ENCODE results near the gene SRPX. TPM values are rescaled to one million over a fixed set of nuclear protein-coding genes. Genes with fewer than 3 reads are reported as not detected.

The SRPX gene
- total and polyA plus RNA-seq, 2 of the 4 experiments (the other 2 are of a cell fraction), result 35.5 to 81.5 TPM

GRCh38 chrX:38178396-38178795, 42.3 kb downstream of the SRPX start:
- TF ChIP-seq MXI1 (IDR thresholded peaks at IDR 0.05; ENCODE audit: borderline replicate concordance, low read depth, low read length) (no peak), CHD1 (IDR thresholded peaks at IDR 0.05; ENCODE audit: low read depth, low read length) (no peak), POLR2A (IDR thresholded peaks at IDR 0.05; ENCODE audit: low read depth, low read length) (no peak), SMC3 (IDR thresholded peaks at IDR 0.05; ENCODE audit: low read depth, low read length) (no peak), MAZ (IDR thresholded peaks at IDR 0.05; ENCODE audit: borderline replicate concordance, low read depth, low read length) (no peak), FOS (IDR thresholded peaks at IDR 0.05; ENCODE audit: low read depth, low read length) (no peak), CEBPB (IDR thresholded peaks at IDR 0.05; ENCODE audit: low read depth, low read length) (no peak), BHLHE40 (IDR thresholded peaks at IDR 0.05; ENCODE audit: low read depth, low read length) (no peak), NFE2L2 (IDR thresholded peaks at IDR 0.05; ENCODE audit: low read depth, low read length) (no peak), MAFK (IDR thresholded peaks at IDR 0.05; ENCODE audit: low read depth, low read length) (no peak), RAD21 (IDR thresholded peaks at IDR 0.05; ENCODE audit: low read length) (no peak), RCOR1 (IDR thresholded peaks at IDR 0.05; ENCODE audit: insufficient replicate concordance, low read length) (no peak), RFX5 (IDR thresholded peaks at IDR 0.05; ENCODE audit: low read depth, low read length) (no peak), CTCF (conservative IDR thresholded peaks at IDR 0.05; ENCODE audit: low read depth, low read length) (no peak)
- TF ChIP-seq, protein P1, sequence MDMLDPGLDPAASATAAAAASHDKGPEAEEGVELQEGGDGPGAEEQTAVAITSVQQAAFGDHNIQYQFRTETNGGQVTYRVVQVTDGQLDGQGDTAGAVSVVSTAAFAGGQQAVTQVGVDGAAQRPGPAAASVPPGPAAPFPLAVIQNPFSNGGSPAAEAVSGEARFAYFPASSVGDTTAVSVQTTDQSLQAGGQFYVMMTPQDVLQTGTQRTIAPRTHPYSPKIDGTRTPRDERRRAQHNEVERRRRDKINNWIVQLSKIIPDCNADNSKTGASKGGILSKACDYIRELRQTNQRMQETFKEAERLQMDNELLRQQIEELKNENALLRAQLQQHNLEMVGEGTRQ (IDR thresholded peaks at IDR 0.05; ENCODE audit: low read depth, low read length), result no peak
- TF ChIP-seq, protein P2, sequence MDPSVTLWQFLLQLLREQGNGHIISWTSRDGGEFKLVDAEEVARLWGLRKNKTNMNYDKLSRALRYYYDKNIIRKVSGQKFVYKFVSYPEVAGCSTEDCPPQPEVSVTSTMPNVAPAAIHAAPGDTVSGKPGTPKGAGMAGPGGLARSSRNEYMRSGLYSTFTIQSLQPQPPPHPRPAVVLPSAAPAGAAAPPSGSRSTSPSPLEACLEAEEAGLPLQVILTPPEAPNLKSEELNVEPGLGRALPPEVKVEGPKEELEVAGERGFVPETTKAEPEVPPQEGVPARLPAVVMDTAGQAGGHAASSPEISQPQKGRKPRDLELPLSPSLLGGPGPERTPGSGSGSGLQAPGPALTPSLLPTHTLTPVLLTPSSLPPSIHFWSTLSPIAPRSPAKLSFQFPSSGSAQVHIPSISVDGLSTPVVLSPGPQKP (IDR thresholded peaks at IDR 0.05; ENCODE audit: borderline replicate concordance, low read depth, low read length), result no peak
- H3K9me1 ChIP-seq (ENCODE audit: insufficient read depth, low read length), result no peaks in the 10 kb centered on the region

More at GRCh38 chrX:38178396-38178795, 42.3 kb downstream of the SRPX start:
- Histone ChIP-seq H3K27ac (ENCODE audit: insufficient read depth, low read length) (no peak overlapping the region), H3K36me3 (ENCODE audit: control insufficient read depth, insufficient read depth, low read length) (no peaks in the 10 kb centered on the region), H2BK120ac (ENCODE audit: low read depth, low read length) (no peak overlapping the region), H3K9ac (ENCODE audit: low read depth, low read length) (no peak overlapping the region), H3K4me2 (ENCODE audit: low read depth, low read length) (no peak overlapping the region), H2BK5ac (ENCODE audit: low read depth, low read length, poor library complexity, severe bottlenecking) (no peak overlapping the region), H3K23ac (ENCODE audit: low read depth, low read length) (no peak overlapping the region), H4K8ac (ENCODE audit: low read depth in 2 of 2, low read length in 2 of 2) (no peak overlapping the region), H3K14ac (replicated peaks; ENCODE audit: low read depth, low read length) (no peak overlapping the region), H2BK15ac (ENCODE audit: low read depth, low read length) (no peak overlapping the region), H2AK5ac (ENCODE audit: low read depth, low read length) (no peak overlapping the region), H3K56ac (ENCODE audit: extremely low read depth, insufficient read depth, low read length) (no peak overlapping the region), H2AFZ (replicated peaks; ENCODE audit: low read length, poor library complexity) (no peak overlapping the region), H3K4me3 (ENCODE audit: insufficient read depth, low read depth, low read length) (no peak overlapping the region), H3K9me3 (ENCODE audit: control insufficient read depth, insufficient read depth, low read length) (no peaks in the 10 kb centered on the region), H4K20me1 (ENCODE audit: insufficient read depth, low read length) (peaks cover 3% of the 10 kb centered on the region; the same call in 1 of the 2 replicates), H3K4ac (ENCODE audit: low read depth, low read length) (no peak overlapping the region), H2AK9ac (replicated peaks; ENCODE audit: low read depth, low read length, poor library complexity) (no peak overlapping the region), H2BK20ac (ENCODE audit: low read depth, low read length) (no peak overlapping the region), H4K5ac (ENCODE audit: low read depth, low read length) (no peak overlapping the region), H4K91ac (ENCODE audit: insufficient read depth, low read depth, low read length) (no peak overlapping the region), H3K18ac (ENCODE audit: low read depth, low read length) (no peak overlapping the region), H3K79me1 (ENCODE audit: low read depth in 1 of 2, low read length in 2 of 2) (no peaks in the 10 kb centered on the region), H3K27me3 (ENCODE audit: control insufficient read depth, insufficient read depth, low read length) (peaks cover 4% of the 10 kb centered on the region), H3K4me1 (ENCODE audit: control insufficient read depth, insufficient read depth, low read length) (no peaks in the 10 kb centered on the region)
- no peak for ATAC-seq (ENCODE audit: low read depth)
- no TSS peak for BruUV-seq (replicated peaks)
- WGBS, 2 experiments (ENCODE audit: extremely low coverage in 2 of 2, insufficient read length in 1 of 2), result 88% methylated on average over 1 of the region's 2 CpGs; no CpG with 5 or more reads in 1 of the 2 experiments
- intact Hi-C loops (cut with micrococcal nuclease), result loop anchor here (10.0 kb wide), 1 partner anchor 354 kb away; no protein-coding TSS in a partner anchor
- CTCF ChIA-PET, result interaction anchor here (0.9 kb wide), 1 partner anchor 12 kb away, joined by 3 read pairs; no protein-coding TSS in a partner anchor
- no peak for DNase-seq
- in situ Hi-C loops (cut with MboI; ENCODE audit: low sequenced_read_pairs), result loop anchor here (10.0 kb wide), 1 partner anchor 434 kb away; no protein-coding TSS in a partner anchor
- dilution Hi-C loops (cut with HindIII; ENCODE audit: low sequenced_read_pairs, unreplicated experiment), result no loop called here
- POLR2A ChIA-PET (ENCODE audit: unreplicated experiment), result no interaction called here

All from IMR-90 (cell line).